NCI-H1930 (cell line): ENCODE data around the gene WDR48.

Experiments
- DNase-seq, 2 experiments: peaks; one replicate each; lab custom pipeline; 2025; lab: John Stamatoyannopoulos, UW

Gene WDR48

DNA sequence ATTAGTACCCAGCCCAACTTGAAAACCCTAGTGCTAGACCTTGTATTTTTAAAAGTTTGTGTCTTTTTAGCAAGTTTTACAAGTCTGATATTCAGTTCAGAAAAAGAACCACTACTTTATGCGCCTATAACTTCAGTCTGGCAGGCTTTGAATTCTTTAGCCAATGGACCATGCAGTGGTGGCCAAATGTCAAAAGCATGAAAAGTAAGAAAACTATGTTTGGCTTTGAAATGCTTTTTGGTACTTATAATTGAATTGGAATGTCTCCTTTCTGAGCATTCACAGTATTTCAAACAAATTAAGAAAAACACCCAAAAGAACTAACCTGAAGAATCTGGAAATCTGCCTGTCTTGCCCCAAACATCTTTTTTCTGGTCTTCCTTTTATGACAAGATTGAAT, 12.8 kb downstream of the WDR48 start:
- DNase-seq, result no peak

DNA sequence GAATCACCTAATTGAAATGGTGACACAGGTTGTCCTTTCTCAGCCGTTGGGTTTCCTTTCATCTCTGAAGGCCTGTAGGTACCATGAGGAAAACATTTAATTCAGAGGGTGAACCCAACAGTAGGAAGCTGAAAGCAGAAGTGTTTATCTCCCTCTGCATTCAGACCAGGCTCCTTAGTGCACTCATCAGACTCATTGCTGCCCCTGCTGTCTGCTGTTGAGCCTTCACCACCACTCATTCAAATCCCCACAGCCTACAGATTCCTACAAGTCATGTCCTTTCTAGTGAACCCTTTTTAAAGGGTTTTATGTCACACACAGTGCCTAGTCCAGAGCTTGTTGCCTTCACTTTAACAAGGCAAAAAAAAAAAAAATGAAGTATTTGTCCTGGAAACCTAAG, 13.4 kb downstream of the WDR48 start:
- DNase-seq, result no peak

DNA sequence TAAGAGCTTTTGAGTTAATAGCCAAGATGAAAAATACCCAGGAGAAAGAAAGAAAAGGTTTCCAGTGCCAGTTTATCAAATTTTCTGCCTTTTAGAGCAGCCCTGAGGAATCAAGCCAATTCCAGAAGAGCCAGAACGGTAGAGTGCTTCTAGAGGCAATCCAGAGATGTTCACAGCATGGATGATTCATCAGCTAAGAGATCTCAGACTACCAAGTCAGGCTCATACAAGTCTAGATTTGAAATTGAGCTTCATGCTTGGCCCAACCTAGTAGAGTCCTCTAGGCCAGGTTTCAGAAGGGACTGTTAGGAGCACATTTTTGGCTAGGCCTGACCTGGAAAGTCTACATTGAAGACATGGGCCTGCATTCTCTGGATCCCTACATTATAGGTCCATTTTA, 15.5 kb downstream of the WDR48 start:
- no peak for DNase-seq

DNA sequence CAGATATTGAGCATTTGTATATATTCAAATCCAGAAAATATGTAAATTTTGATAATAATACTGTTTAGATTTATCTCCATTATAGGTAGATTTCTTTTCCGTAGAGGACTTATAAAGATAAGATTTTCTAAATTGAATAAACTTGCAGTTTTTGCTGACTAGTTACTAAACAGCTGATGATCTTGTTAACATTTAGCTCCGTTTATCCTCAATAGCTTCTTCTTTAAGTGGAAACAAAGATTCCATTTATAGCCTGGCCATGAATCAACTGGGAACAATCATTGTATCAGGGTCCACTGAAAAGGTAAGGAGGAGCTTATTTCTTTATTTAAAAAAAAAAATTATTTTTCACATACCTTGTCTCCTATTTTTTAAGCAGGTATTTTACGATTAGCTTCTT, 16.7 kb downstream of the WDR48 start:
- DNase-seq, result no peak

DNA sequence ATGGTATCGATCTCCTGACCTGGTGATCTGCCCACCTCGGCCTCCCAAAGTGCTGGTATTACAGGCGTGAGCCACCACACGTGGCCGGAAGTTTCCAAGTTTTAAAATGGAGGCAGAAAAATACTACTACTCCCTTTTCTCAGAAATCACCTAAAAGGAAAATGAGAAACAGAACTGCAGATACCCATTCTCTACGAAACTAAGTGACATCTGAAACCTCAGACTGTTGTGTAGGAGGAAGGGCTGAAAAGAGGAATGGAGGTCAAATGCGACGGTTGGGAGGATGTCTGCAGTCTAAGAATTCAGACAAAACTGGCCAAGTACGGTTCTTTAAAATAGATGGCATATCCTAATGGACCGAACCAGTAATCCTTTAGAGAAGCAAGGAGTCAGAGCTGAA, 24.1 kb downstream of the WDR48 start:
- no peak for DNase-seq

DNA sequence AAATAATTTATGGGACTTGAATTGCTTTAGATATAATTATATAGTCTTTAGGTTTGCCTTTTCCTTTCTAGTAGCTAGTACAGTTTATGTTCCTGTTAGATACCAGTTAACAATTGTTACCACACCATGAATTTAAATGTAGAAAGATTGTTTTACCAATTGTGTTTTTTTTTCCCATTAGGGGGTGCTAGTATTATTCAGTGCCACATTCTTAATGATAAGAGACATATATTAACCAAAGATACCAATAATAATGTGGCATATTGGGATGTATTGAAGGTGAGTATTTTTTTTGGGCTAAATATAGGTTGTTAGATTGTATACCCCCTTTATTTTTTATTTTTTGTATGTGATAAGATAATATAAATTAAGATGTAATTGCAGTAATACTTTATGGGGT, 27.7 kb downstream of the WDR48 start:
- no peak for DNase-seq

DNA sequence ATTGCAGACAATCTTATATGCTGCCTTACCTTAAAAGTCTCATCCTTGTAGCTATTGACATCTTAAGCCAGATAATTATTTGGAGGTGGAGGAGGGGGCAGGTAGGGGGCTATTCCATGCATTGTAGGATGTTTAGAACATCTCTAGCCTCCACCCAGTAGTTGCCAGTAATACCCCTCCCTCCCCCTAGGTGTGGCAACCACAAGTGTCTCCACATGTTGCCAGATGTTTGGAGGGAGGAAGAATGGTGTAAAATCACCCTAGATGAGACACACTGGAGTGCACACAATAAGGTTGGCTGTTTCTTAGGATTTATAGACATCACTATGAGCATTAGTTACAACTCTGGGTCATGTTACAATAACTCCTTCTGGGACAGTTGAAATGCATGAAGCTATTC, 28.2 kb downstream of the WDR48 start:
- no peak for DNase-seq

DNA sequence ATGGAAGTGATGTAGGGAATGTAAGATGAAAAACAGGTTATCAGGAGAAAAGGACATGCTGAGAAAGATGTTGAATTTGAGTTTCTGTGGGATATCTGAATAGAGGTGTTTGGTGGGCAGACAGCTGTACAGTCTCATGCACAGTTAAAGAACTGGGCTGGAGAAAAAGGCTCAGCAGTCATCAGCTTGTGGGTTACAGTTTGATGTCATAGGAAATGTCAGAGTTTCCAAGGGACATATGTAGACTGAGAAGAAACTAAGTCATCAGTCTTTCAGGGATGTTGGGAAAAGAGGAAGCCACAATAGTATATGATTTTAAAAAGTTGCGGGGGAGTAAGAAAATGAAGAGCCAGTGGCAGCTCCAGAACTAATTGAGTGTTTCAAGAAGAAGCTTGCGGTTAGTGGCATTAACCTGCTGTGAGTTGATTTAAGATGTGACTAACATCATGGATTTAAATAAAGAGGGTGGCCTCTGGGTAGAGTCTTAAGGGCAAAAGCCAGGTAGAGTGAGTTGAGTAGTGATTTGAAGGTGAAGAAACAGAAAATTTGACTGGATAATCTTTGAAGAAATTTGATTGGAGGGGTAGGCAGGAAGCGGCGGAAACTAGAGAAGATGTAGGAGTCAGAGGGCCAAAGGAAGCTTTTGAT, 31.0 kb downstream of the WDR48 start:
- no peak for DNase-seq

DNA sequence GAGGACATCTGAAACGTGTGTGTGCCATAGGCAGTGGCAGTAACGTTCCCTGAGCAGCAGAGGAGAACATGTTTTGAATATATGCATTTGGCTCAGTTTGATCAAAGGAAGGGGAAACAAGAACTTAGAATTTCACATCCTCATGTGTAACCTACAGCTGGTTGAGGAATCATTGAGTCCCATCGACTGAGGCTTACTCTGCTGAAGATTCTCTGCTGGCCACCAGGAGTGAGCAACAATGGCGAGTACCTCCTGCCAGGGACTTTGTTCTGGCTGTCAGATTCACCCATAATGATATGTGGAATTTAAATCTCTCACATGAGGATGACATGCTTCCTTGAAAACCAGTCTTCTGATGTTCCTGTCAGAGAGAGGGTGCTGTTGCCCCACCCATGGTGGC, 34.3 kb downstream of the WDR48 start:
- no peak for DNase-seq

DNA sequence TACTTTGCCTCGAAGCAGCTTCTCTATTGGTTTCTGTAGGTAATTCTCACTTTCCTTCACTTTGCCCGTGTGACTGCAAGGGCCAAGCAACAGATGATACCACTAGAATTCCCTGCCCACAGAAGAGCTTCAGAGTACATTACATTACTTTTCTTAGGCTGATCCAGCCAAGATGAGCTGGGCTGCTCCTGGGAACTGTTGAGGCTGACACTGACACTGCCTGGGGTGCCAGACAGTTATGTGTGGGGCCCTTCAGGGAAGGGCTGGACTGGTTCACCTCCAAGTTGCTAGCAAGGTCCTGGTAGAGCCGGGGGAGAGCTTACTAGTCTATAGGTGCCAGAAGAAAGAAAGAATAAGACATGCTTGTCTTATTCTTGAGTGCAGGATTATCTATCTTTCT, 36.6 kb downstream of the WDR48 start:
- no peak for DNase-seq

DNA sequence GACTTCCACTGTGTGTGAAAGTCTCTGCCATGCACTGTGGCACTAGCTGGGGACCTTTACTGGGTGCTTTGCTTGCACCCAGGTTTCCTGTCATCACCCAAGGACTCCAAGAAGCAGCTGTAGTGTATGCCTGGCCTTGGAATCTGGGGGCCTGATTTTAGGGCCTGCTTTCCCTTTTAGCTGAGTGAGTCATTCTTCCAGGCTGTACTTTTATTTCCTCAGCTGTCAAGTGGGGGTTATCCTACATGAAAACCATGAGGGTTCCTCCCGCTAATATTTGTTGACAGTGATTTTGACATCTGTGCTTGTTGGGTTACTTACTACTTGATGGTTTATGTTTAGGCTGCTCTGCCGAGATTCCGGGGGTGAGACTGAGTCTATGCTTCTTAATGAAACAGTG, 37.1 kb downstream of the WDR48 start:
- no peak for DNase-seq

DNA sequence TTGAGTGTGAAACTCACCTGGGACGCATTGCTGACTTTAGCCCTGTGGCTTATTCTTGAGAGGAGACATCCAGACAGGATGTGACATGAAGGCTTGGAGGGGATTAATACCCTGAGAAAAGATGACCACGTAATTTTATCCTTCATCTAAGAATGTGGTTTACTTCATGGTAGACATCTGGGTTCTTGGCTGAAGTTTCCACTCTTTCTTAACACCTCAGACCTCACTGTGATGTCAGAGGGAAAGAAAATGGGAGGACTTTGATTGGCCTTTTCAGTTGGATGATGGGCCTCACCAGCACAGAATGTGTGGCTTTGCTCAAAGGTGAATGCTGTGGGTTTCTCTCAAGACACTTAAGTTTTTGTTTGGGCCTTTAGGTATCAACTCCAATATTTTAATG, 39.1 kb downstream of the WDR48 start:
- no peak for DNase-seq

DNA sequence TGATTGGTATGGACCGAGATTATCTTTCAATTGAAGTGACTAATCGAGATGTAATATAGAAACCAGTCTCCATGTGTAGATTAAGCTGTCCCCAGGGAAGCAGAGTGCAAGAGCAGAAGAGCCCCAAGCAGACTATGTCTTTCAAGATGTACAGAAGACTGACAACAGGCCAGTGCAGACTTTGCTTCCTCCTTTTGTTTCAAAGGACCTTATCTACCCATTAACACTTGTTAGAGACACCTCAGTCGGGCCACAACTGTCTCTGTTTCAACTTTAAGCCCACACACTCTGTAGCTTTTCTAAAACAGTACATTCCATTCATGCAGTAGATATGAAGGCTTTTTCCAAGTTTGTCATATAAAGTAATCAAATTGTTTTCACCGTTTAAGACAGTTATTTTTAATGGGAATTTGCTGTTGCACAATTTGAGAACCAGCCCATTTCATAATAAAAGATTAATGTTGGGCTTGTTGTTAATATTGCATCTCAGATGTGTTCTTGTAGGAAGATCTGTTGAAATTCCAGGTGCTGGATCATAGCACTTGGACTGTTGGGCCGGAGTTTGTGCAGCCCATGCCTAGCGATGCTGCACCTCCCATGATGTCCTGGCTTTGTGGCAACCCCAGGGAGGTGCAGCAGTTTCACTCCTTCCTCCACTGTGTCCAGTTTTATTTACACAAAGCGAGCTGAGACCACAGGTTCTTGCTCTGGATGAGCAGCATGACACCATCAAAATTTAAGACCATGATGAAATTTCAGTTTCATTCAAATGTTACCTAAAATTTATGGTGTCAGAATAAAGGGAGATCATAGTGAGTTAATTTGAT, 43.2 kb downstream of the WDR48 start:
- no peak for DNase-seq

DNA sequence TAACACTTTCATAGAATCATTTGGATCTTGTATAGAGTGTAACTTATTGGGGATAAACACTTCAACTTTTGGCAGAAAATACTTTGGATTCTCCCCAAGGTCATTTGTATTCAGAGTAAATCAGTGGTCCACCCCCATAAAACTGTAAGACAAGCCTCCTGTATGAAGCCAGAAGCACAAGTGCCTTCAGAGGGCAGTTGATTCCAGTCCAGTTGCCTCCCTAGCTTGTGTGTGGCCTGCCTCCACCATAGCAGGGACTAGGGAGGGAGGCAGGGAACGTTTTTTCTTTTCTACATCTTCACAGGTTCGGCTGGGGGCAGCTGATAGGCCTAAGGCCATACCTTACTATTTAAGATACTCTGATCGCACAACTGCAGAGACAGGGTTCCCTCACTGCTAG, 44.0 kb downstream of the WDR48 start:
- no peak for DNase-seq

DNA sequence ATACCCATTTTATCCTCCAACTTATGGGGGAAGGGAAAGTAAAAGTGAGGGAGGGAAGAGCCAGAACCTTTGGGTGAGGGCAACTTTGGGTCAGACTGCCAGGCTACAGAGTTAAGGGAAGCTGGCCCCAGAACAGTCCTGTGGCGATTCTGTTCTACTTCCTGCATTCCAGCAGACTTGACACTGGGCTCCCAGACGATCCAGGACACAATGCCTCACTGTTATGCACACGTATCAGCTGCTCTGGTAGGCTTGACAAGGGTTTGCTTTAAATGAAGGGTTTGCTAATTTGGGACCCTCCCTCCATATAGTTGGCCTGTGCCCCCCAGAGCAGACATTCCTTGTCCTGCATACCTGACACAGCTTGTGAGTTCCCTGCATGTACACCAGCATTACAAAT, 45.0 kb downstream of the WDR48 start:
- DNase-seq, result no peak

DNA sequence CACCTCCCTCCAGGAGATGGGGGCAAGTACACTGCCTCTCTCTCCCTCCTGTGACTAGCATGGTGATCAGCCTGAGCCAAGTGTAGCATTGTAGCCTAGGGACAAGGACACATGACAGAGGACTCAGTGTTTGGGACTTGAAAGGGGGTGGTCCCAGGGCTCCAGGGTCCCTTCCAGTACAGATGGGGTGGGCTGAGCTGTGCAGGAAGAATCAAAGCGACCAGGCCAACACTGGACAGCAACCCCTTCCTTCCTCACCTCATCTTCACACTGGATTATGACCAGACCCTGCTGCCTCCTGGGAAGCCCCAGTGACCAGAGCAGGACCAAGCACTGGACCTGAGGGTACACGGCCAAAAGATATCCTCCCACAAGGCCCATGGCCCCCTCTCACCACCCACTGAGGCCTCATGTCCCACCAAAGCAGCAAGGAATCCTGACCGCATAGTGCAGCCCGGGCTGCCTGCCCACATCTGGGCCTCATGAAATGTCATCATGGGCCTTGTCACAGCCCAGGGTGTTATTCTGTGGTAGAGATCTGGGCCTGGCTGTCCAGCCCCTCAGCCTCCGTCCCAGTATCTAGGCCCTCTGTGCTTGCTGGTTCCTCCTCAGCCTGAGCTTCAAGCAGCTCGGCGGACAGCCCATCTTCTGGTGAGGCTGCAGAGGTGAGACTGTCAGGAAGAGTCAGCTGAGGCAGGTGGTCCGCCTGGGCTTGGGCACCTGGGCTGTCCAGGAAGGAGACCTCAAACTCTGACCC, 46.1 kb downstream of the WDR48 start:
- no peak for DNase-seq

DNA sequence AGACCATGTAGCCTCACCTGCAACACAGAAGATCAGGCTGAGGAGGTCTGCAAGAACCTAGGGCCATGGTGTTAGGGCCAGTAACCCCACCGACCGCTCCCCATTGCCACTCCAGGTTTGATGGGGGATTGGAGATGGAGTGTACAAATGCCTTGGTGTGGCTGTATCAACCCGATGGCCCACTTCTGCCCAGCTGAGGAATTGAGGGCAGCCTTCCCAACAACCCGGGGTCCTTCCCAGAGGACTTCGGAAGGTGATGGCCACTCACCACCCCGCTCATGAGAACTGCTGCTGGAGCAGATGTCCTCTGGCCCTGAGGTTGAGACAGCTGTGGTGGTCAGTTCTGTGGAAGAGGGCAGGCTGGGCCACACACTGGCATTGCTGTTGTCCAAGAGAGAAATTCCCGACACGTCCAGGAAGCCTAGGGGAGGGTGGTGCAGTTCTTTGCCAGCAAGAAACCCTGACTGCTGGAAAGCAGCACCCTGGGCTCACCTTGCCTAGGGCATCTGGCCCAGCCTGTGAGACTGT, 46.7 kb downstream of the WDR48 start:
- no peak for DNase-seq

DNA sequence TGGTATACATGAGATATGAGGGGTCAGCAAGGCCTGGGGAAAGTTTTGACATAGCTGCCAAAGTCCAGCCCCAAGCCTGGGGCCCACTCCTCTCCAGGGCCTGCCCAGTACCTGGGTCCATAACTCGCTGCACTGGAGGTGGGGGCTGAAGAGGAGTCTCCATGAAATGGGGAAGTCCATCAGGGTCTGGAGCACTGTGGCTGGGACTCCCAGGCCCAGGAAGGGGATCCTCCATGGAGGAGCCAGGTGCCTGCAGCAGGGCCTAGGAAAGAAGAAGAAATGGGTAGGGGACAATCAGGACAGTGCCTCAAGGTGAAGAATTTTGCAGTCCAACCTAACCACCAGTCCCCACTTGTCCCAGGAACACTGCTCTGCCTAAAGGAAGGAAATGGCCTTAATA, 47.4 kb downstream of the WDR48 start:
- DNase-seq, result no peak

DNA sequence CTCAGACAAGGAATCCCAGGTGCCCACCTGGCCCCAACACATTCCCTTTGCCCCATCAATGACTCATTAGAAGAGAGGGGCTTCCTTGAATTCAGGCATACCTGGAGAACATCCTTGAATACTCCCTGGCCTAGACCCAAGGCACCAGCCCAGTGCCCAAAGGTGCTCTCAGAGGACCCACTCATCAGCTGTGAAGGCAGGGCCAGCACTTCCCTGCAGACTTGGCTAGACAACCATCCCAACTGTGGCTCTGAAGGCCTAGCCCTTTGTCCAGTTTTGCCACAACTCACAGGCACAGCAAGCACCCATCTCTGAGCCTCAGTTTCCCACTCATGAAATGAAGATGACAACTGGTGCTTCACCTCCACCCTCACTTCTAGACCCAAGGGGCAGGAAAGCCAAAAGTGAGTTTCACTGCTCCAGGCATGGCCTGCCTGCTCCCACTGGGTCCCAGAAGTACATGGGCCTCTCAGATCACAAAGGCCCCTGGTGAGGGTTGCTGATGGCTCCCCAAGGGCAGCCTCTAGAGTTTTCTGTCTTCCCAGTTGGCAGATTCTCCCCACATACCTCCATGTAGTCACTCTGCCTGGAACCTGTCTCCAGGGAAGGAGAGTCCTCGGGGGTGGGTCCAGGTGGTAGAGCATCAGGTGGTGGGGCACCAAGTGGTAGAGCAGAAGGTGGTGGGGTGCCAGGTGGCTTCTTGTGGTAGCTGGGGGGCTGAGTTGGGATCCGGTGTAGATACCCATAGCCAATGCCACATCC, 48.1 kb downstream of the WDR48 start:
- no peak for DNase-seq

DNA sequence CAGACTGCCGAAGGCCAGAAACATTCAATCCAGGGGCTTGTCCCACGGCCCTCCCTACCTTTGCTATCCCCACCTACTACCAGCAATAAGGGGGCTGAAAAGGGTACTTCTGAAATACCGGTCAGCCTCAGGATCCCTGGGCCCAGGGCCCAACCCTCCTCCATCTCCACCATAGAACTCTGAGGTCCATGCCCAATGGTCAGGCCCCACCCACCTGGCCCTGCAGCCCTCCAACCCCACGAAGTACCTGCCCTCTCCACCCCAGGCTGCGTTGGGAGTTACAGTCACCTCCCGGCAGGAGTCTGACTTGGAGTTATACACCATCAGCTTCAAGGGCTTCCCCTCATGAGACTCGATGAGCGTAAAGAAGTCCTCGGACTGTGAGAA, 48.7 kb downstream of the WDR48 start:
- DNase-seq, result no peak

DNA sequence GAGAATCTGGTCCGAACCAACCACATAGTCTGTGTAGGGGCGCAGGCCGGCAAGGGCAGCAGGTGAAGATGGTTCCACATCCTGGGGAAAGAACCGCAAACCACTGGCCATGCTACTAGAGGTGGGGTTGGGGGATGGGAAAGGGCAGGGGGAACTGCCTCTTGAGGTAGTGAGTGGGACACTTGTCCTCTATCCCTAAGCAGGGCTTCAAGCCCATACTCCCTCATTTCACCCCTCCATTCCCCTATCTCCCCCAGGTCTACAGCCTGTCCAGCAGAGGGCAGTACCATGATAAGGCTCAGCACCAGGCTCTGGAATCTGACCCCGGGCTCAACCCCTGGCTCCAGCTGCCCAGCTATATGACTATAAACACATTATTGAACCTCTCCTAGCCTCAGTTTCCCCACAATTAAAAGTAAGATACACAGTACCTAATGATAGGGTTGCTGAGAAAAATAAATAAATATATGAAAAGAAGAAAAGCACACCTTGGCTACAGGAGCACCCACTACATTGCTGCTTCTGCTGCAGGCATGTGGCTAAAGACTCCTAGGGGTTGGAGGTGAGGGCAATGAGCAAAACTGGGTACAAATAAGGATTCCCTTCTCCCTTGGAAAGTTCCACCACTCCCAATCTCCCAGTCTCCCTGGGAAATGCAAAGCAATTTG, 49.3 kb downstream of the WDR48 start:
- no peak for DNase-seq
